ENCODE results near the gene GAK. TPM values are rescaled to one million over a fixed set of nuclear protein-coding genes. Genes with fewer than 3 reads are reported as not detected.

The GAK gene
- polyA plus RNA-seq, 1 donor (not counting 4 experiments of a cell fraction or from before 2014, with no cell fraction given): 18.4 TPM

DNA sequence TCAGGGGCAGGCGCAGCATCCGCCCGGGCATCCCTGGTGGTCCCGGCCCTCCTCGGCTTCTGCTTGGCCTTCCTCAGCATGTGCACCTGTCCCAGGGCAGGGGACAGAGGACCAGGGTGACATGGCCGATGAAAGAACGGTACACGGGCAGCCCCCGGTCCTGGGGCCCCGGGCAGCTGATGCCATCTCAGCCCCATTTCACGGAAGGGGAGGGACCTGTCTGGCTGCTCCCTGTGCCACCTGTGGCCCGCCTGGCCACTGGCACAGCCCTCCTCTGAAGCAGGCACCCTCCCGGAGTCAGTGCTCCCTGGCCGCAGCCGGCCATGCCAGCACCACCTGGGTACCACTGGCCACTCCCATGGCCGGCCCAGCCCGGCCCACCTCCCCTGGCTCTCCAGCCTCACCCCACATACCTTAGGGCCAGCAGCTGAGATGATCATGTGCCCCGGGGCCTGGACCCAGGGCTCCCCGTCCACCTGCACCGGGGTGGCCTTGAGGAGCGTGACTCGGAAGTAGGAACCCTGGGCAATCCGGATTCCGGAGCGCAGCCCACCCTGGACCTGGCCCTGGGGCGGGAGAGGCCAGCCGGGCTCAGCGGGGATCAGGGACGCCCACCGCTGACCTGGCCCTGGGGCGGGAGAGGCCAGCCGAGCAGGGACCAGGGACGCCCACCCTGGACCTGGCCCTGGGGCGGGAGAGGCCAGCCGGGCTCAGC, 28.7 kb upstream of the GAK start:
- Histone ChIP-seq H3K4me2 (ENCODE audit: control insufficient read depth, extremely low read depth, insufficient read depth, low read depth, low read length) (no peak overlapping the region), H3K27me3 (ENCODE audit: control insufficient read depth, extremely low read depth, insufficient read depth, low read length) (no peaks in the 10 kb centered on the region), H3K4me1 (ENCODE audit: control insufficient read depth, extremely low read depth, insufficient read depth, low read length) (peaks cover 7% of the 10 kb centered on the region), H3K9me1 (ENCODE audit: control insufficient read depth, extremely low read depth, insufficient read depth, low read length) (peaks cover 3% of the 10 kb centered on the region), H3K9me3 (ENCODE audit: control insufficient read depth, low read depth, low read length) (no peaks in the 10 kb centered on the region), H2AFZ (ENCODE audit: control insufficient read depth, low read length) (no peak overlapping the region), H3K36me3 (ENCODE audit: control insufficient read depth in 2 of 2, extremely low read depth in 1 of 2, insufficient read depth in 2 of 2, low read length in 2 of 2) (peaks cover 4 to 20% of the 10 kb centered on the region in 2 experiments), H3K79me2 (ENCODE audit: control insufficient read depth, insufficient read depth, low read length) (no peaks in the 10 kb centered on the region), H4K20me1 (ENCODE audit: control insufficient read depth, extremely low read depth, insufficient read depth, low read length) (peaks cover 6% of the 10 kb centered on the region), H3K27ac (ENCODE audit: control insufficient read depth, insufficient read depth, low read length) (no peak overlapping the region), H3K4me3 (ENCODE audit: control insufficient read depth in 2 of 3, extremely low read depth in 1 of 3, insufficient read depth in 2 of 3, low read depth in 1 of 3, low read length in 3 of 3) (no peak overlapping the region), H3K9ac (ENCODE audit: control insufficient read depth, extremely low read depth, insufficient read depth, low read length) (no peak overlapping the region)
- no peak for DNase-seq (ENCODE audit: low read depth, low spot score)
- TF ChIP-seq, protein P1, sequence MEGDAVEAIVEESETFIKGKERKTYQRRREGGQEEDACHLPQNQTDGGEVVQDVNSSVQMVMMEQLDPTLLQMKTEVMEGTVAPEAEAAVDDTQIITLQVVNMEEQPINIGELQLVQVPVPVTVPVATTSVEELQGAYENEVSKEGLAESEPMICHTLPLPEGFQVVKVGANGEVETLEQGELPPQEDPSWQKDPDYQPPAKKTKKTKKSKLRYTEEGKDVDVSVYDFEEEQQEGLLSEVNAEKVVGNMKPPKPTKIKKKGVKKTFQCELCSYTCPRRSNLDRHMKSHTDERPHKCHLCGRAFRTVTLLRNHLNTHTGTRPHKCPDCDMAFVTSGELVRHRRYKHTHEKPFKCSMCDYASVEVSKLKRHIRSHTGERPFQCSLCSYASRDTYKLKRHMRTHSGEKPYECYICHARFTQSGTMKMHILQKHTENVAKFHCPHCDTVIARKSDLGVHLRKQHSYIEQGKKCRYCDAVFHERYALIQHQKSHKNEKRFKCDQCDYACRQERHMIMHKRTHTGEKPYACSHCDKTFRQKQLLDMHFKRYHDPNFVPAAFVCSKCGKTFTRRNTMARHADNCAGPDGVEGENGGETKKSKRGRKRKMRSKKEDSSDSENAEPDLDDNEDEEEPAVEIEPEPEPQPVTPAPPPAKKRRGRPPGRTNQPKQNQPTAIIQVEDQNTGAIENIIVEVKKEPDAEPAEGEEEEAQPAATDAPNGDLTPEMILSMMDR (optimal IDR thresholded peaks at IDR 0.05 in 1 of 3, IDR thresholded peaks at IDR 0.05 in 1 of 3, conservative IDR thresholded peaks at IDR 0.05 in 1 of 3; ENCODE audit: extremely low read depth in 1 of 3, insufficient read depth in 2 of 3, low read length in 3 of 3): no peak
- no peak for TF ChIP-seq EZH2 (IDR thresholded peaks at IDR 0.05; ENCODE audit: low read length)
- dilution Hi-C loops (cut with MboI; ENCODE audit: extremely low pct_ligation_motif_present, low sequenced_read_pairs): no loop called here
- FAIRE-seq: no peak

DNA sequence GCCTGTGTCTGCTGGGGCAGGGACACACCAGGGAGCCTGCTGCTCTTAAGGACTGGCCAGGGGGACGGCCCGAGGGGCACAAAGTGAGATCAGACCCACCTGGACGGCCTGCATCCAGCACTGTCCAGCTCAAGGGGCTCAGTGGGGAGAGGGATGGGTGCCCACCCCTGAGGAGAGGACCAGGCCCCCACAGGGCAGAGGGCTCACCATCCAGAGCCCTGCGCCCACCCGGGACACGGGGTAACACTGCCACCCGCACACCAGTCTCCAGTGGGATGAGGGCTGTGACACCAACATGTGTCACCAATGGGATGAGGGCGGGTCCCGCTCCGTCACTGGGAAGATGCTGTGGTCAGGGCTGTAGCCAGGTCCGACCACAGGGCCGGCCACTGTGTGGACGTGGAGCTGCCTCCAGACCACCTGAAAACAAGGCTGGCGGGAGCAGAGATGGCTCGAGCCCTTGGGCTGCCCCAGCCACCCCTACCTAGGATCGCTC, 28.1 kb upstream of the GAK start:
- Histone ChIP-seq H3K27ac (ENCODE audit: control insufficient read depth, insufficient read depth, low read length) (no peak overlapping the region), H3K9ac (ENCODE audit: control insufficient read depth, extremely low read depth, insufficient read depth, low read length) (no peak overlapping the region), H3K79me2 (ENCODE audit: control insufficient read depth, insufficient read depth, low read length) (no peaks in the 10 kb centered on the region), H3K9me1 (ENCODE audit: control insufficient read depth, extremely low read depth, insufficient read depth, low read length) (peaks cover 3% of the 10 kb centered on the region), H3K4me2 (ENCODE audit: control insufficient read depth, extremely low read depth, insufficient read depth, low read depth, low read length) (no peak overlapping the region), H3K9me3 (ENCODE audit: control insufficient read depth, low read depth, low read length) (no peaks in the 10 kb centered on the region), H3K4me1 (ENCODE audit: control insufficient read depth, extremely low read depth, insufficient read depth, low read length) (peaks cover 7% of the 10 kb centered on the region), H2AFZ (ENCODE audit: control insufficient read depth, low read length) (no peak overlapping the region), H4K20me1 (ENCODE audit: control insufficient read depth, extremely low read depth, insufficient read depth, low read length) (peaks cover 6% of the 10 kb centered on the region), H3K36me3 (ENCODE audit: control insufficient read depth in 2 of 2, extremely low read depth in 1 of 2, insufficient read depth in 2 of 2, low read length in 2 of 2) (peaks cover 1 to 16% of the 10 kb centered on the region in 2 experiments), H3K4me3 (ENCODE audit: control insufficient read depth in 2 of 3, extremely low read depth in 1 of 3, insufficient read depth in 2 of 3, low read depth in 1 of 3, low read length in 3 of 3) (no peak overlapping the region), H3K27me3 (ENCODE audit: control insufficient read depth, extremely low read depth, insufficient read depth, low read length) (no peaks in the 10 kb centered on the region)
- no peak for FAIRE-seq
- no peak for DNase-seq (ENCODE audit: low read depth, low spot score)
- dilution Hi-C loops (cut with MboI; ENCODE audit: extremely low pct_ligation_motif_present, low sequenced_read_pairs): no loop called here
- TF ChIP-seq, protein P1 (optimal IDR thresholded peaks at IDR 0.05 in 1 of 3, IDR thresholded peaks at IDR 0.05 in 1 of 3, conservative IDR thresholded peaks at IDR 0.05 in 1 of 3; ENCODE audit: extremely low read depth in 1 of 3, insufficient read depth in 2 of 3, low read length in 3 of 3): no peak
- TF ChIP-seq EZH2 (IDR thresholded peaks at IDR 0.05; ENCODE audit: low read length): no peak

Data from keratinocyte (primary cell).